Measurements from ENCODE around the gene C11orf98. TPM values are rescaled to one million over a fixed set of nuclear protein-coding genes. Genes with fewer than 3 reads are reported as not detected.

C11orf98 gene
- total RNA-seq (2021) (132 to 154 TPM (median 137 TPM) in 3 replicates), Bru-seq, nascent RNA (percentile 93 among the genes with signal in this experiment)
- long read RNA-seq, experiment 1, transcript C11orf98-201 (4 exons, 654 nt), result major isoform, 182 of 203 reads
- long read RNA-seq, experiment 1, transcript C11orf98-203 (3 exons, 774 nt), result minor isoform, 17 of 203 reads
- long read RNA-seq, experiment 1, partial matches to known transcripts, result 0 of 203 reads
- long read RNA-seq, experiment 1, other reads (novel, unspliced or antisense), result 1 of 203 reads
- long read RNA-seq, experiment 2, transcript C11orf98-203 (3 exons, 774 nt), result minor isoform, 48 of 148 reads
- long read RNA-seq, experiment 2, transcript C11orf98-201 (4 exons, 654 nt), result major isoform, 86 of 148 reads
- long read RNA-seq, experiment 2, partial matches to known transcripts, result 9 of 148 reads
- long read RNA-seq, experiment 2, other reads (novel, unspliced or antisense), result 4 of 148 reads
- long read RNA-seq, experiment 3, transcript C11orf98-201 (4 exons, 654 nt), result major isoform, 15 of 21 reads
- long read RNA-seq, experiment 3, partial matches to known transcripts, result 0 of 21 reads
- long read RNA-seq, experiment 3, other reads (novel, unspliced or antisense), result 0 of 21 reads

DNA sequence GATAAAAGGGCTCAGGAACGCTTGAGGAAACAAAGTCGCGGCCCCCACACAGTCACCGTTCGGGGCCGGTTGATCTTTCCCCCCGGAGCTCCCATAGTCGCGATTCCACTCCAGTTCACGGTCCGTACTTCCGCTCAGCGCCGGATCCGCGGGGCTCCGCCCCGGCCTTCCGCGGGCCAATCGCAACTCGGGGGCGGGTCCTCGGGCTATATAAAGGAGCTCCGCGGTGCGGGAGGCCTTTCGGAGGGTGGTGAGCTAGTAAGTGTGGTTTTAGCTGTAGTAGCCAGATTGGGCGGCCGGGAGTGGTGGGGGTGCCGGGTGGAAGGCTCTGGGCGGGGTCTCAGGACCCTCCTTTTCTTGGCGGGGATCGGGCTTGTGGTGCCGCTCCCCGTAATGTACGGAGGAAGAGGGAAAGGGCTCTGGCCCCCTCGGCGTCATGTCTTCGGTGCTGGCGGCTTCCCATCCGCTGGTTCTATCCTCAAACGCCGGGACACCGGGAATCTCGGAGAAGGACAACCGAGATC is at the start of gene C11orf98, which contains the start of gene CSKMT:
Gene C11orf98, minus strand, starts transcription at position 136 of the 524 bp plus-strand sequence. Its CDS starts 41 bp downstream, at position 95.
Gene CSKMT, plus strand, starts transcription at position 238 of the 524 bp plus-strand sequence. CDS start 568 bp downstream, outside the sequence.
- peak within 1 kb of the TSS; percentile 97 for H3K4me3 Mint-ChIP-seq
- peak; percentile 97 for DNase-seq (ENCODE audit: low spot score)
- peaks cover 30% of the 10 kb centered on the region for H3K36me3 Mint-ChIP-seq
- CTCF ChIA-PET, result interaction anchor here (0.6 to 2.2 kb wide), 20 partner anchors 12 to 324 kb away, joined by 3 to 10 read pairs (median 5); partner anchors contain the start of genes B3GAT3, BSCL2, EML3 and GANAB
- H3K27me3 Mint-ChIP-seq (ENCODE audit: low read depth), result no peaks in the 10 kb centered on the region
- peak; percentile 79 for ATAC-seq
- H3K27ac Mint-ChIP-seq, result peak within 1 kb of the TSS; percentile 95
- peaks cover 20% of the 10 kb centered on the region for H3K4me1 Mint-ChIP-seq
- no peaks in the 10 kb centered on the region for H3K9me3 Mint-ChIP-seq
- POLR2A ChIA-PET, result interaction anchor here (0.5 to 3.2 kb wide), 37 partner anchors 9 to 416 kb away, joined by 3 to 42 read pairs (median 6); partner anchors contain the start of genes B3GAT3, BSCL2, EEF1G and GANAB
- TF ChIP-seq HMGXB4 (CRISPR knock-in tag; IDR thresholded peaks at IDR 0.05) (no peak), ATF1 (CRISPR knock-in tag; IDR thresholded peaks at IDR 0.05) (0 out of 2 replicates have a peak, but pooled peaks have one; percentile 37), OVOL2 (CRISPR knock-in tag; IDR thresholded peaks at IDR 0.05; ENCODE audit: borderline replicate concordance) (0 out of 2 replicates have a peak, but pooled peaks have one; percentile 24), ETV6 (CRISPR knock-in tag; IDR thresholded peaks at IDR 0.05) (peak; percentile 44), ZNF281 (CRISPR knock-in tag; IDR thresholded peaks at IDR 0.05) (no peak), E2F1 (CRISPR knock-in tag; IDR thresholded peaks at IDR 0.05) (no peak), ZBTB21 (CRISPR knock-in tag; IDR thresholded peaks at IDR 0.05; ENCODE audit: borderline replicate concordance) (no peak; the same call in 1 of the 2 replicates), ZNF396 (CRISPR knock-in tag; IDR thresholded peaks at IDR 0.05; ENCODE audit: borderline replicate concordance) (no peak), ZNF232 (CRISPR knock-in tag; IDR thresholded peaks at IDR 0.05) (peak; percentile 18), CREM (CRISPR knock-in tag; IDR thresholded peaks at IDR 0.05) (0 out of 2 replicates have a peak, but pooled peaks have one; percentile 46), SMAD3 (CRISPR knock-in tag; IDR thresholded peaks at IDR 0.05; ENCODE audit: borderline replicate concordance) (no peak), ZNF138 (CRISPR knock-in tag; conservative IDR thresholded peaks at IDR 0.05) (no peak), ZMAT4 (CRISPR knock-in tag; IDR thresholded peaks at IDR 0.05) (peak; percentile 92), JUN (CRISPR knock-in tag; IDR thresholded peaks at IDR 0.05) (no peak; the same call in 1 of the 2 replicates), ELF4 (CRISPR knock-in tag; IDR thresholded peaks at IDR 0.05; ENCODE audit: low read depth) (no peak), ZNF416 (CRISPR knock-in tag; IDR thresholded peaks at IDR 0.05) (peak; percentile 88; the same call in 1 of the 2 replicates), PRRX2 (CRISPR knock-in tag; IDR thresholded peaks at IDR 0.05) (peak; percentile 89; the same call in 1 of the 2 replicates), KAT7 (CRISPR knock-in tag; IDR thresholded peaks at IDR 0.05; ENCODE audit: borderline replicate concordance) (0 out of 2 replicates have a peak, but pooled peaks have one; percentile 4), STAT6 (CRISPR knock-in tag; conservative IDR thresholded peaks at IDR 0.05; ENCODE audit: low read depth) (no peak), SP1 (CRISPR knock-in tag; conservative IDR thresholded peaks at IDR 0.05) (peak; percentile 99), NR2C2 (CRISPR knock-in tag; IDR thresholded peaks at IDR 0.05) (no peak)
- TF ChIP-seq, protein P1, sequence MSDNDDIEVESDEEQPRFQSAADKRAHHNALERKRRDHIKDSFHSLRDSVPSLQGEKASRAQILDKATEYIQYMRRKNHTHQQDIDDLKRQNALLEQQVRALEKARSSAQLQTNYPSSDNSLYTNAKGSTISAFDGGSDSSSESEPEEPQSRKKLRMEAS (CRISPR knock-in tag; IDR thresholded peaks at IDR 0.05), result peak; percentile 31; the same call in 1 of the 2 replicates
- TF ChIP-seq, protein P2, sequence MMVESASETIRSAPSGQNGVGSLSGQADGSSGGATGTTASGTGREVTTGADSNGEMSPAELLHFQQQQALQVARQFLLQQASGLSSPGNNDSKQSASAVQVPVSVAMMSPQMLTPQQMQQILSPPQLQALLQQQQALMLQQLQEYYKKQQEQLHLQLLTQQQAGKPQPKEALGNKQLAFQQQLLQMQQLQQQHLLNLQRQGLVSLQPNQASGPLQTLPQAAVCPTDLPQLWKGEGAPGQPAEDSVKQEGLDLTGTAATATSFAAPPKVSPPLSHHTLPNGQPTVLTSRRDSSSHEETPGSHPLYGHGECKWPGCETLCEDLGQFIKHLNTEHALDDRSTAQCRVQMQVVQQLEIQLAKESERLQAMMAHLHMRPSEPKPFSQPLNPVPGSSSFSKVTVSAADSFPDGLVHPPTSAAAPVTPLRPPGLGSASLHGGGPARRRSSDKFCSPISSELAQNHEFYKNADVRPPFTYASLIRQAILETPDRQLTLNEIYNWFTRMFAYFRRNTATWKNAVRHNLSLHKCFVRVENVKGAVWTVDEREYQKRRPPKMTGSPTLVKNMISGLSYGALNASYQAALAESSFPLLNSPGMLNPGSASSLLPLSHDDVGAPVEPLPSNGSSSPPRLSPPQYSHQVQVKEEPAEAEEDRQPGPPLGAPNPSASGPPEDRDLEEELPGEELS (CRISPR knock-in tag; IDR thresholded peaks at IDR 0.05), result peak; percentile 27; the same call in 1 of the 2 replicates

Measured in WTC11 (cell line).